MG63 (cell line): ENCODE data around the gene MBD3. TPM values are rescaled to one million over a fixed set of nuclear protein-coding genes. Genes with fewer than 3 reads are reported as not detected.

ENCODE experiments used
- DNase-seq: peaks from one replicate; pipeline ENCODE4 v3.0.0-alpha.2; 2020
- H3K27me3 ChIP-seq: fragments of 250-450 bp; sonication (Bioruptor Pico); 2 replicates; pipeline ENCODE4 v1.5.1; 2020; ENCODE audit warnings: mild to moderate bottlenecking, moderate library complexity
- H3K36me3 ChIP-seq: fragments of 250-450 bp; sonication (Bioruptor Pico); 2 replicates; pipeline ENCODE4 v1.5.1; 2020; ENCODE audit warnings: mild to moderate bottlenecking, moderate library complexity
- H3K4me3 ChIP-seq: fragments of 250-450 bp; sonication (Bioruptor Pico); 2 replicates; pipeline ENCODE4 v1.5.1; 2020; ENCODE audit warnings: mild to moderate bottlenecking, moderate library complexity
- H3K9me3 ChIP-seq: fragments of 250-450 bp; sonication (Bioruptor Pico); 2 replicates; pipeline ENCODE4 v1.5.1; 2020; ENCODE audit warnings: mild to moderate bottlenecking, moderate library complexity
- total RNA-seq: library from RNA; depleted of rRNA; stranded (reverse); fragments of >200 nt; shearing (Covaris generic); gene quantifications from 2 replicates; pipeline ENCODE4 v1.2.3, GENCODE V29; 2014; ENCODE audit warnings: low replicate concordance

MBD3 gene
- total RNA-seq, 1 experiment from 2014 or later: 119 TPM

DNA sequence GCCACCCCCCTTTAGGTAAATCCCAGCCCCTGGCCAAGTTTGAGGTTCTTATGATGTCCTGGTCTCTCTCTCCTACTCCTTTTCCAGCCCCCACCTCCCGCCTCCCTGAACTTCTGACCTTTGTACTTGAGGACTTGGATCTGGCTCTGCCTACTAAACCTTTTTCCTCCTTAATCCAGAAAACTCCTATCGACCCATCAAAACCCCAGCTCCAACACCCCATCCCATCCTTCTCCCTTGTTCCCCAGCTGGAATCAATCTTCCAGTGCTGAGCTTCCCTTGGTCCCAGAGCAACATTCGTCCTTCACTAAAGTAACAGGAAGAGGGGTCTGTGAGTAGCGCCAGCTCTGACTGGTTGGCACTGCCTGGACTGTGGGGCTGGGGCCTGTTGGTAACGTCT, 29.9 kb upstream of the MBD3 start:
- Histone ChIP-seq H3K36me3 (no peaks in the 10 kb centered on the region; the same call in 1 of the 2 replicates), H3K27me3 (no peaks in the 10 kb centered on the region), H3K4me3 (no peak overlapping the region), H3K9me3 (no peaks in the 10 kb centered on the region)
- no peak for DNase-seq

GRCh38 chr19:1622007-1622406, 29.3 kb upstream of the MBD3 start:
- no peaks in the 10 kb centered on the region; the same call in 1 of the 2 replicates for H3K36me3 ChIP-seq
- no peaks in the 10 kb centered on the region for H3K27me3 ChIP-seq
- H3K9me3 ChIP-seq: no peaks in the 10 kb centered on the region
- no peak for DNase-seq
- H3K4me3 ChIP-seq: no peak overlapping the region

DNA sequence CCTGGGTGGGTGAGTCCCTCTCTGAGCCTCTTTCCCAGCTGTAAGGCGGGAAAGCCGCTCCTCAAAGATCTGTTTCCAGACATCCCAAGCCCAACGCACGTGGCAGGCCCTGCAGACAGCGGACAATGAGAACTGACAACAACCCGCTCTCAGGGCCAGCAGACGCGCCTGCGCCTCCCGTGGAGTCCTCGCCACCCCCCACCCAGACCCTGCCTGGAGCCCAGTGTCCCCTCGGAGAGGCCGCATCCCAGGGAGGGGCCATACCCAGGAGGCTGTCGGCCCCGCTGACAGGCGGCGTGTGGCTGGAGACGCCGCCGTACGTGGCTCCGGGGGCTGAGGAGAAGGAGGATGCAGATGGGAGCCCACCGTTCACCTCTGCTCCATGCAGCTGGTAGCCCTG, 28.9 kb upstream of the MBD3 start:
- DNase-seq: no peak
- no peak overlapping the region for H3K4me3 ChIP-seq
- no peaks in the 10 kb centered on the region; the same call in 1 of the 2 replicates for H3K36me3 ChIP-seq
- no peaks in the 10 kb centered on the region for H3K27me3 ChIP-seq
- no peaks in the 10 kb centered on the region for H3K9me3 ChIP-seq

DNA sequence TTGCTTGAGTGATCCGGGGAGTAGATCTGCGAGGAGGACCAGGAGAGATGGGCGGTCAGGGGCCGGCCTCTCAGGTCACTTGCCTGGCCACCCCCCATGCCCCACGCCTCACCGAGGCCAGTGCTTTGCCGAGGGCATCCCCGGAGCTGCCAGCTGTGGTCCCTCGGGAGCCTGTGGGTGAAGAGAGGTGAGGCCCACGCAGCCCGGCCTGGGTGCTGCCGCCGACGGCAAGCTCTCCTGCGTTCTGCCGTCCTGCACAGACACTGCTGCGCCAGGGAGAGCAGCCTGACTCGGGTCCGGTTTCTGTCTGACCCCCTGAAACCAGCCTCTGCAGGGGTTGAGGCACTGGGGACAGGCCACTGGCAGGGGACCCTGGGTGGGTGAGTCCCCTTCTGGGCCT, 28.4 kb upstream of the MBD3 start:
- Histone ChIP-seq H3K36me3 (peaks cover under 1% of the 10 kb centered on the region; the same call in 1 of the 2 replicates), H3K9me3 (no peaks in the 10 kb centered on the region)
- DNase-seq: no peak

GRCh38 chr19:1620502-1620901, 27.8 kb upstream of the MBD3 start:
- H3K9me3 ChIP-seq: no peaks in the 10 kb centered on the region
- no peak for DNase-seq
- no peak overlapping the region for H3K4me3 ChIP-seq
- H3K27me3 ChIP-seq: no peaks in the 10 kb centered on the region
- H3K36me3 ChIP-seq: peaks cover 3% of the 10 kb centered on the region; the same call in 1 of the 2 replicates

More for the DNA sequence above, 28.4 kb upstream of the MBD3 start:
- H3K27me3 ChIP-seq: no peaks in the 10 kb centered on the region
- no peak overlapping the region for H3K4me3 ChIP-seq

GRCh38 chr19:1619703-1620102, 27.0 kb upstream of the MBD3 start:
- Histone ChIP-seq H3K4me3 (no peak overlapping the region), H3K9me3 (no peaks in the 10 kb centered on the region), H3K36me3 (peaks cover 3% of the 10 kb centered on the region; the same call in 1 of the 2 replicates), H3K27me3 (no peaks in the 10 kb centered on the region)
- no peak for DNase-seq

- Histone ChIP-seq H3K4me3 (no peak overlapping the region), H3K9me3 (no peaks in the 10 kb centered on the region), H3K36me3 (peaks cover 3% of the 10 kb centered on the region; the same call in 1 of the 2 replicates), H3K27me3 (no peaks in the 10 kb centered on the region)
- no peak for DNase-seq
Measured at GRCh38 chr19:1619094-1619439, 26.4 kb upstream of the MBD3 start.

GRCh38 chr19:1618157-1619093, 25.8 kb upstream of the MBD3 start:
- DNase-seq: no peak
- H3K4me3 ChIP-seq: no peak overlapping the region
- H3K27me3 ChIP-seq: no peaks in the 10 kb centered on the region
- peaks cover 3% of the 10 kb centered on the region; the same call in 1 of the 2 replicates for H3K36me3 ChIP-seq
- no peaks in the 10 kb centered on the region for H3K9me3 ChIP-seq

- no peaks in the 10 kb centered on the region for H3K27me3 ChIP-seq
- H3K9me3 ChIP-seq: no peaks in the 10 kb centered on the region
- H3K36me3 ChIP-seq: peaks cover 3% of the 10 kb centered on the region; the same call in 1 of the 2 replicates
- DNase-seq: no peak
- no peak overlapping the region for H3K4me3 ChIP-seq
Measured at GRCh38 chr19:1616875-1617274, 24.2 kb upstream of the MBD3 start.

DNA sequence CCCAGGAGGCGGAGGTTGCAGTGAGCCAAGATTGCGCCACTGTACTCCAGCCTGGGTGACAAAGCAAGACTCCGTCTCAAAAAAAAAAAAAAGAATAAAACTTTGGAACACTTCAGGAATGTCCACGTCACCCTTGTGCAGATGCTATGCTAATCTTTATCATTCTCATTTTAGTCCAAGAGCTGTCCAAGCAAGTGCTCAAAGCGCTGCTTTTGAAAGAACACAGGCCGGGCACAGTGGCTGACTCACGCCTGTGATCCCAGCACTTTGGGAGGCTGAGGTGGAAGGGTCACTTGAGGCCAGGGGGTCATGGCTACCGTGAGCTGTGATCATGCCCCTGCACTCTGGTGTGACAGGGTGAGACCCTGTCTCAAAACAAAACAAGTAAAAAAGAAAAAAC, 23.7 kb upstream of the MBD3 start:
- Histone ChIP-seq H3K9me3 (no peaks in the 10 kb centered on the region), H3K4me3 (no peak overlapping the region), H3K27me3 (no peaks in the 10 kb centered on the region), H3K36me3 (peaks cover 3% of the 10 kb centered on the region; the same call in 1 of the 2 replicates)
- DNase-seq: no peak

GRCh38 chr19:1615156-1615765, 22.6 kb upstream of the MBD3 start:
- H3K4me3 ChIP-seq: no peak overlapping the region
- DNase-seq: no peak
- no peaks in the 10 kb centered on the region for H3K27me3 ChIP-seq
- peaks cover 3% of the 10 kb centered on the region; the same call in 1 of the 2 replicates for H3K36me3 ChIP-seq
- H3K9me3 ChIP-seq: no peaks in the 10 kb centered on the region

- Histone ChIP-seq H3K27me3 (no peaks in the 10 kb centered on the region), H3K36me3 (peaks cover 3% of the 10 kb centered on the region; the same call in 1 of the 2 replicates), H3K4me3 (no peak overlapping the region), H3K9me3 (no peaks in the 10 kb centered on the region)
- no peak for DNase-seq
Measured at GRCh38 chr19:1613808-1614570, 21.3 kb upstream of the MBD3 start.

DNA sequence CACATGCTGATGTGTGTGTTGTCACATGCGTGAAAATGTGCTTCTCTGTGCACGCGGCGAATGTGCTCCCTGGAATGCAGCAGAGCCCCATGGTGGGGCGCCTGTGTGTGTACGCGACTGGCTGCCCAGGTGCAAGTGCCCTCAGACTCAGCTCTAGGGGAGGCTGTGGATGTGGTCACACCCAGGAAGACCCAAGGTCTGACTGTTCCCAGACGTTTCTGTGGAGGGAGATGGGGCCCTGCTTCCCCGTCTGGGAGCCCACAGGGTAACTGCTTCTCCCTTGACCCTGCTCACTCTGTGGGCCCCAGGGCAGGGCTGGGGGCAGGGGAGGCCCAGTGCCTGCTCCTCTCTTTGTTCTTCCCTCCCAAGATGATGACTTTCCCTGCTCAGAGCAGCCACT, 20.5 kb upstream of the MBD3 start:
- Histone ChIP-seq H3K9me3 (no peaks in the 10 kb centered on the region), H3K27me3 (no peaks in the 10 kb centered on the region), H3K4me3 (no peak overlapping the region), H3K36me3 (peaks cover 3% of the 10 kb centered on the region; the same call in 1 of the 2 replicates)
- DNase-seq: no peak

- DNase-seq: no peak
- H3K36me3 ChIP-seq: peaks cover 3% of the 10 kb centered on the region; the same call in 1 of the 2 replicates
- no peaks in the 10 kb centered on the region for H3K9me3 ChIP-seq
- H3K4me3 ChIP-seq: no peak overlapping the region
- no peaks in the 10 kb centered on the region for H3K27me3 ChIP-seq
Measured at GRCh38 chr19:1612114-1613086, 19.7 kb upstream of the MBD3 start.

- H3K27me3 ChIP-seq: no peaks in the 10 kb centered on the region
- no peak overlapping the region for H3K4me3 ChIP-seq
- no peaks in the 10 kb centered on the region for H3K9me3 ChIP-seq
- peaks cover 3% of the 10 kb centered on the region; the same call in 1 of the 2 replicates for H3K36me3 ChIP-seq
- no peak for DNase-seq
Measured at GRCh38 chr19:1611353-1611752, 18.7 kb upstream of the MBD3 start.

DNA sequence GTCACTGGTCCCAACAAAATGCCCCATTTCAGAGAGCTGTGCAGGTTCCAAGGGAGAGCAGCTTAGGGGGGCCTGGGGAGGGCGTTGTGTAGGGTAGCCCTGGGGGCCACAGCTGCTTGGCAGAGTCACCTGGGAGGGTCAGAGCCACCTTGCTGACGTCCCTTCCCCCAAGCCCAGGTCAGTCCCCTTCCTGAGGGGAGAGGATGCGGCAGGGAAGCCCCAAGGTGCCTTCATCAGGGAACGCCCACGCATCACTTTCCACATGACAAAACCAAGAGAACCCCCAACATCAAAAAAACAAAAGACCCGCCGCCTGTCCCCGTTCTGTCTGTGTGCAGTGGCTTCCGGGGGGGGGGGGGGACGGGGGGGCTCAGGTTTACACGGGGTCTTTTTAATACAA, 17.9 kb upstream of the MBD3 start:
- Histone ChIP-seq H3K4me3 (no peak overlapping the region), H3K27me3 (no peaks in the 10 kb centered on the region), H3K9me3 (no peaks in the 10 kb centered on the region), H3K36me3 (no peaks in the 10 kb centered on the region; the same call in 1 of the 2 replicates)
- no peak for DNase-seq
